GM23338 (cell line): ENCODE measurements around the gene CDYL. TPM values are rescaled to one million over a fixed set of nuclear protein-coding genes. Genes with fewer than 3 reads are reported as not detected.
A peak's percentile ranks its signal among the peaks of the same experiment; 100 is the strongest.

ENCODE experiments used
- ATAC-seq: fragments of 200-7000 bp; cut with Tn5 transposase; 3 replicates; pipeline ENCODE4 v1.9.1; 2020
- DNase-seq: peaks from one replicate; pipeline ENCODE4 v3.0.0-alpha.2; 2015; ENCODE audit warnings: low spot score
- H2AFZ ChIP-seq: fragments of 200-600 bp; sonication (generic); 2 replicates; pipeline ENCODE4 v1.8.0; 2016; ENCODE audit warnings: antibody characterized with exemption, mild to moderate bottlenecking, moderate library complexity
- H3F3A ChIP-seq: fragments of 200-600 bp; sonication (generic); replicated peaks from 2 replicates; pipeline ENCODE4 v1.8.0; 2017; ENCODE audit warnings: antibody characterized with exemption, mixed run types, low read depth
- H3K27ac ChIP-seq: fragments of 200-600 bp; sonication (generic); 2 replicates; pipeline ENCODE4 v1.6.1; 2016; ENCODE audit warnings: low read depth
- H3K27me3 ChIP-seq: fragments of 200-600 bp; sonication (generic); 2 replicates; pipeline ENCODE4 v1.8.0; 2016; ENCODE audit warnings: mild to moderate bottlenecking, mixed run types, moderate library complexity; ENCODE audit not compliant: insufficient read depth
- H3K36me3 ChIP-seq: fragments of 200-600 bp; sonication (generic); 2 replicates; pipeline ENCODE4 v1.8.0; 2016; ENCODE audit warnings: mild to moderate bottlenecking; ENCODE audit not compliant: insufficient read depth
- H3K4me1 ChIP-seq: fragments of 200-600 bp; sonication (generic); 2 replicates; pipeline ENCODE4 v1.8.0; 2016; ENCODE audit warnings: mild to moderate bottlenecking, moderate library complexity; ENCODE audit not compliant: insufficient read depth
- H3K4me2 ChIP-seq: fragments of 200-600 bp; sonication (generic); 2 replicates; pipeline ENCODE4 v1.7.1; 2017; ENCODE audit warnings: mixed run types
- H3K4me3 ChIP-seq: fragments of 200-600 bp; sonication (generic); 2 replicates; pipeline ENCODE4 v1.6.1; 2016; ENCODE audit warnings: mixed run types
- H3K79me2 ChIP-seq: fragments of 200-600 bp; sonication (generic); replicated peaks from 2 replicates; pipeline ENCODE4 v1.8.0; 2017; ENCODE audit warnings: mild to moderate bottlenecking; ENCODE audit not compliant: insufficient read depth
- H3K9me2 ChIP-seq: fragments of 200-600 bp; sonication (generic); 2 replicates; pipeline ENCODE4 v1.8.0; 2017; ENCODE audit not compliant: insufficient read depth
- H4K20me1 ChIP-seq: fragments of 200-600 bp; sonication (generic); replicated peaks from 2 replicates; pipeline ENCODE4 v1.8.0; 2017; ENCODE audit warnings: mild to moderate bottlenecking; ENCODE audit not compliant: insufficient read depth
- H3K27ac Mint-ChIP-seq: 2 replicates; pipeline ENCODE4 v1.8.0; 2020; ENCODE audit warnings: inconsistent platforms, mild to moderate bottlenecking, moderate library complexity, mixed read lengths
- H3K27me3 Mint-ChIP-seq: 3 replicates; pipeline ENCODE4 v1.8.0; 2022; ENCODE audit warnings: low read depth, mild to moderate bottlenecking, moderate library complexity, mixed read lengths, inconsistent platforms; ENCODE audit not compliant: insufficient read depth, poor library complexity
- H3K36me3 Mint-ChIP-seq: 3 replicates; pipeline ENCODE4 v1.8.0; 2021; ENCODE audit warnings: low read depth, mild to moderate bottlenecking, inconsistent platforms, moderate library complexity, mixed read lengths
- H3K4me1 Mint-ChIP-seq: 3 replicates; pipeline ENCODE4 v1.8.0; 2020; ENCODE audit warnings: mild to moderate bottlenecking, inconsistent platforms, mixed read lengths
- H3K4me3 Mint-ChIP-seq: 3 replicates; pipeline ENCODE4 v1.8.0; 2021; ENCODE audit warnings: moderate library complexity, mild to moderate bottlenecking, inconsistent platforms, mixed read lengths
- H3K9me3 Mint-ChIP-seq: 3 replicates; pipeline ENCODE4 v1.8.0; 2020; ENCODE audit warnings: moderate library complexity, mild to moderate bottlenecking, inconsistent platforms, mixed read lengths
- CREB1 ChIP-seq: fragments of 250-450 bp; sonication (Bioruptor Pico); IDR thresholded peaks from 2 replicates; pipeline ENCODE4 v1.5.0; 2020; ENCODE audit warnings: low read depth, mild to moderate bottlenecking, moderate library complexity
- EZH2 ChIP-seq: fragments of 200-600 bp; sonication (generic); IDR thresholded peaks from one replicate; pipeline ENCODE4 v1.8.0; 2017; ENCODE audit warnings: antibody characterized with exemption, mild to moderate bottlenecking, low read depth; ENCODE audit not compliant: unreplicated experiment
- JUNB ChIP-seq: IDR thresholded peaks from one replicate; pipeline ENCODE4 v1.6.1; 2016; ENCODE audit warnings: antibody characterized with exemption; ENCODE audit not compliant: unreplicated experiment
- NANOG ChIP-seq: IDR thresholded peaks from 2 replicates; pipeline ENCODE4 v1.6.1; 2016; ENCODE audit warnings: antibody characterized with exemption, borderline replicate concordance
- POLR2AphosphoS5 ChIP-seq: IDR thresholded peaks from 2 replicates; pipeline ENCODE4 v1.6.1; 2016; ENCODE audit warnings: antibody characterized with exemption, low read depth
- STAT1 ChIP-seq: IDR thresholded peaks from one replicate; pipeline ENCODE4 v1.6.1; 2016; ENCODE audit warnings: antibody characterized with exemption; ENCODE audit not compliant: unreplicated experiment
- ZNF114 ChIP-seq: fragments of 250-450 bp; sonication (Bioruptor Pico); IDR thresholded peaks from 2 replicates; pipeline ENCODE4 v1.5.0; 2020; ENCODE audit warnings: mild to moderate bottlenecking, moderate library complexity
- polyA plus RNA-seq: library from polyadenylated mRNA; unstranded; fragments of >200 nt; fragmentation: Nextera tagmentation; extraction: Ambion mirVana; gene quantifications from 2 replicates; pipeline ENCODE4 v1.2.1, GENCODE V29; 2016
- total RNA-seq: library from RNA; depleted of rRNA; stranded (reverse); fragments of >200 nt; shearing (Covaris generic); gene quantifications from 2 replicates; pipeline ENCODE4 v1.2.3, GENCODE V29; 2014
- TF ChIP-seq, protein P1 (sequence below), 2 experiments: fragments of 200-600 bp in 1 of 2; sonication (generic) in 1 of 2; conservative IDR thresholded peaks; 2 replicates each; pipeline versions ENCODE4 v1.5.1 to v1.6.1; 2016 to 2017; ENCODE audit warnings: antibody characterized with exemption in 2 of 2, low read depth in 2 of 2, mild to moderate bottlenecking in 2 of 2, moderate library complexity in 1 of 2
- TF ChIP-seq, protein P2 (sequence below): fragments of 250-450 bp; sonication (Bioruptor Pico); IDR thresholded peaks from 2 replicates; pipeline ENCODE4 v1.5.0; 2020; ENCODE audit warnings: mild to moderate bottlenecking, moderate library complexity
- TF ChIP-seq, protein P3 (sequence below): IDR thresholded peaks from one replicate; pipeline ENCODE4 v1.6.1; 2018; ENCODE audit warnings: antibody characterized with exemption; ENCODE audit not compliant: unreplicated experiment

CDYL gene
- total and polyA plus RNA-seq, 2 experiments from 2014 or later = 67.2 to 128 TPM

DNA sequence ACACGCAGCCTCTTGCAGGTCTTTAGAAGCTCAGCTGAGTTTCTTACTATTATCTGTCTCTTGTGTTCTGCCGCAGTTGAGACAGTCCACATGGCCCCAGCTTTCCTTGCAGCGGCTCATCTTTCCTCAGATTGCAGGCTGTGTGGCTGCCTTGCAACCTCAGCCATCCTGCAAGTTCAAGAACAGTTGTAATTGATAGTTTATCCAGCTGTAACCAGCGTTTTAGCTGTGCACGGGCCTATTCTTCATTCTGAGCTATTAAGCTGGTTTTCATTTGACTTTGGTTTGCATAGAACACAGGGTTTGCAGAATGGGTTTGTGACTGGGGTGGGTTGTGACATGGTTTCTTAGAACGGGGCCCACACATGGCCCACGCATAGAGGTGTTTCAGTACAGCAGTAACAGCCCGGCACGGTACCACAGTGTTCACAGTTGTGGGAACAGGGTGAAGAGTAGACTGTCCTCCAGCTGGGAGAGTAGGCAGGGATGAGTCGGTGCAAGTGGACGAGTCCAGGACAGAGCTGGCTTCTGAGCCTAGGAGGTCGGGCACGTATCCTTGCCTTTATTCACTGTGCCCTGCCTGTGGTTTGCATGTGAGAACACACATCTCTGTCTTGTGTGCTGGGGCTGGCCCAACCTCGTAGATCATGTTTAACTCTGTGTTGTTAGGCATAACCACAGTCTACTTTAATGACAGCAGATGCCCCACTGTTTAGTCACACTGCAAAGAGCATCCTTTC is 138.4 kb downstream of the CDYL start:
- no peaks in the 10 kb centered on the region for H3K36me3 ChIP-seq
- peak overlapping the region; percentile 86; the same call in 1 of the 2 replicates for H3K27ac Mint-ChIP-seq
- H3K27me3 ChIP-seq = no peaks in the 10 kb centered on the region
- H3F3A ChIP-seq = no peaks in the 10 kb centered on the region
- H4K20me1 ChIP-seq = peaks cover 73% of the 10 kb centered on the region
- H3K4me3 ChIP-seq = no peak overlapping the region
- peaks cover 5% of the 10 kb centered on the region; the same call in 2 of the 3 replicates for H3K36me3 Mint-ChIP-seq
- H3K9me2 ChIP-seq = no peaks in the 10 kb centered on the region
- no peak overlapping the region for H3K27ac ChIP-seq
- TF ChIP-seq, protein P1, sequence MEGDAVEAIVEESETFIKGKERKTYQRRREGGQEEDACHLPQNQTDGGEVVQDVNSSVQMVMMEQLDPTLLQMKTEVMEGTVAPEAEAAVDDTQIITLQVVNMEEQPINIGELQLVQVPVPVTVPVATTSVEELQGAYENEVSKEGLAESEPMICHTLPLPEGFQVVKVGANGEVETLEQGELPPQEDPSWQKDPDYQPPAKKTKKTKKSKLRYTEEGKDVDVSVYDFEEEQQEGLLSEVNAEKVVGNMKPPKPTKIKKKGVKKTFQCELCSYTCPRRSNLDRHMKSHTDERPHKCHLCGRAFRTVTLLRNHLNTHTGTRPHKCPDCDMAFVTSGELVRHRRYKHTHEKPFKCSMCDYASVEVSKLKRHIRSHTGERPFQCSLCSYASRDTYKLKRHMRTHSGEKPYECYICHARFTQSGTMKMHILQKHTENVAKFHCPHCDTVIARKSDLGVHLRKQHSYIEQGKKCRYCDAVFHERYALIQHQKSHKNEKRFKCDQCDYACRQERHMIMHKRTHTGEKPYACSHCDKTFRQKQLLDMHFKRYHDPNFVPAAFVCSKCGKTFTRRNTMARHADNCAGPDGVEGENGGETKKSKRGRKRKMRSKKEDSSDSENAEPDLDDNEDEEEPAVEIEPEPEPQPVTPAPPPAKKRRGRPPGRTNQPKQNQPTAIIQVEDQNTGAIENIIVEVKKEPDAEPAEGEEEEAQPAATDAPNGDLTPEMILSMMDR (conservative IDR thresholded peaks at IDR 0.05; ENCODE audit: low read depth in 2 of 2) = no peak
- TF ChIP-seq STAT1 = no peak
- TF ChIP-seq, protein P2, sequence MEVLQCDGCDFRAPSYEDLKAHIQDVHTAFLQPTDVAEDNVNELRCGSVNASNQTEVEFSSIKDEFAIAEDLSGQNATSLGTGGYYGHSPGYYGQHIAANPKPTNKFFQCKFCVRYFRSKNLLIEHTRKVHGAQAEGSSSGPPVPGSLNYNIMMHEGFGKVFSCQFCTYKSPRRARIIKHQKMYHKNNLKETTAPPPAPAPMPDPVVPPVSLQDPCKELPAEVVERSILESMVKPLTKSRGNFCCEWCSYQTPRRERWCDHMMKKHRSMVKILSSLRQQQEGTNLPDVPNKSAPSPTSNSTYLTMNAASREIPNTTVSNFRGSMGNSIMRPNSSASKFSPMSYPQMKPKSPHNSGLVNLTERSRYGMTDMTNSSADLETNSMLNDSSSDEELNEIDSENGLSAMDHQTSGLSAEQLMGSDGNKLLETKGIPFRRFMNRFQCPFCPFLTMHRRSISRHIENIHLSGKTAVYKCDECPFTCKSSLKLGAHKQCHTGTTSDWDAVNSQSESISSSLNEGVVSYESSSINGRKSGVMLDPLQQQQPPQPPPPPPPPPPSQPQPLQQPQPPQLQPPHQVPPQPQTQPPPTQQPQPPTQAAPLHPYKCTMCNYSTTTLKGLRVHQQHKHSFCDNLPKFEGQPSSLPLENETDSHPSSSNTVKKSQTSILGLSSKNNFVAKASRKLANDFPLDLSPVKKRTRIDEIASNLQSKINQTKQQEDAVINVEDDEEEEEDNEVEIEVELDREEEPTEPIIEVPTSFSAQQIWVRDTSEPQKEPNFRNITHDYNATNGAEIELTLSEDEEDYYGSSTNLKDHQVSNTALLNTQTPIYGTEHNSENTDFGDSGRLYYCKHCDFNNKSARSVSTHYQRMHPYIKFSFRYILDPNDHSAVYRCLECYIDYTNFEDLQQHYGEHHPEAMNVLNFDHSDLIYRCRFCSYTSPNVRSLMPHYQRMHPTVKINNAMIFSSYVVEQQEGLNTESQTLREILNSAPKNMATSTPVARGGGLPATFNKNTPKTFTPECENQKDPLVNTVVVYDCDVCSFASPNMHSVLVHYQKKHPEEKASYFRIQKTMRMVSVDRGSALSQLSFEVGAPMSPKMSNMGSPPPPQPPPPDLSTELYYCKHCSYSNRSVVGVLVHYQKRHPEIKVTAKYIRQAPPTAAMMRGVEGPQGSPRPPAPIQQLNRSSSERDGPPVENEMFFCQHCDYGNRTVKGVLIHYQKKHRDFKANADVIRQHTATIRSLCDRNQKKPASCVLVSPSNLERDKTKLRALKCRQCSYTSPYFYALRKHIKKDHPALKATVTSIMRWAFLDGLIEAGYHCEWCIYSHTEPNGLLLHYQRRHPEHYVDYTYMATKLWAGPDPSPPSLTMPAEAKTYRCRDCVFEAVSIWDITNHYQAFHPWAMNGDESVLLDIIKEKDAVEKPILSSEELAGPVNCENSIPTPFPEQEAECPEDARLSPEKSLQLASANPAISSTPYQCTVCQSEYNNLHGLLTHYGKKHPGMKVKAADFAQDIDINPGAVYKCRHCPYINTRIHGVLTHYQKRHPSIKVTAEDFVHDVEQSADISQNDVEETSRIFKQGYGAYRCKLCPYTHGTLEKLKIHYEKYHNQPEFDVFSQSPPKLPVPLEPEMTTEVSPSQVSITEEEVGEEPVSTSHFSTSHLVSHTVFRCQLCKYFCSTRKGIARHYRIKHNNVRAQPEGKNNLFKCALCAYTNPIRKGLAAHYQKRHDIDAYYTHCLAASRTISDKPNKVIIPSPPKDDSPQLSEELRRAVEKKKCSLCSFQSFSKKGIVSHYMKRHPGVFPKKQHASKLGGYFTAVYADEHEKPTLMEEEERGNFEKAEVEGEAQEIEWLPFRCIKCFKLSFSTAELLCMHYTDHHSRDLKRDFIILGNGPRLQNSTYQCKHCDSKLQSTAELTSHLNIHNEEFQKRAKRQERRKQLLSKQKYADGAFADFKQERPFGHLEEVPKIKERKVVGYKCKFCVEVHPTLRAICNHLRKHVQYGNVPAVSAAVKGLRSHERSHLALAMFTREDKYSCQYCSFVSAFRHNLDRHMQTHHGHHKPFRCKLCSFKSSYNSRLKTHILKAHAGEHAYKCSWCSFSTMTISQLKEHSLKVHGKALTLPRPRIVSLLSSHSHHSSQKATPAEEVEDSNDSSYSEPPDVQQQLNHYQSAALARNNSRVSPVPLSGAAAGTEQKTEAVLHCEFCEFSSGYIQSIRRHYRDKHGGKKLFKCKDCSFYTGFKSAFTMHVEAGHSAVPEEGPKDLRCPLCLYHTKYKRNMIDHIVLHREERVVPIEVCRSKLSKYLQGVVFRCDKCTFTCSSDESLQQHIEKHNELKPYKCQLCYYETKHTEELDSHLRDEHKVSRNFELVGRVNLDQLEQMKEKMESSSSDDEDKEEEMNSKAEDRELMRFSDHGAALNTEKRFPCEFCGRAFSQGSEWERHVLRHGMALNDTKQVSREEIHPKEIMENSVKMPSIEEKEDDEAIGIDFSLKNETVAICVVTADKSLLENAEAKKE = no peak
- TF ChIP-seq JUNB = no peak
- TF ChIP-seq, protein P3, sequence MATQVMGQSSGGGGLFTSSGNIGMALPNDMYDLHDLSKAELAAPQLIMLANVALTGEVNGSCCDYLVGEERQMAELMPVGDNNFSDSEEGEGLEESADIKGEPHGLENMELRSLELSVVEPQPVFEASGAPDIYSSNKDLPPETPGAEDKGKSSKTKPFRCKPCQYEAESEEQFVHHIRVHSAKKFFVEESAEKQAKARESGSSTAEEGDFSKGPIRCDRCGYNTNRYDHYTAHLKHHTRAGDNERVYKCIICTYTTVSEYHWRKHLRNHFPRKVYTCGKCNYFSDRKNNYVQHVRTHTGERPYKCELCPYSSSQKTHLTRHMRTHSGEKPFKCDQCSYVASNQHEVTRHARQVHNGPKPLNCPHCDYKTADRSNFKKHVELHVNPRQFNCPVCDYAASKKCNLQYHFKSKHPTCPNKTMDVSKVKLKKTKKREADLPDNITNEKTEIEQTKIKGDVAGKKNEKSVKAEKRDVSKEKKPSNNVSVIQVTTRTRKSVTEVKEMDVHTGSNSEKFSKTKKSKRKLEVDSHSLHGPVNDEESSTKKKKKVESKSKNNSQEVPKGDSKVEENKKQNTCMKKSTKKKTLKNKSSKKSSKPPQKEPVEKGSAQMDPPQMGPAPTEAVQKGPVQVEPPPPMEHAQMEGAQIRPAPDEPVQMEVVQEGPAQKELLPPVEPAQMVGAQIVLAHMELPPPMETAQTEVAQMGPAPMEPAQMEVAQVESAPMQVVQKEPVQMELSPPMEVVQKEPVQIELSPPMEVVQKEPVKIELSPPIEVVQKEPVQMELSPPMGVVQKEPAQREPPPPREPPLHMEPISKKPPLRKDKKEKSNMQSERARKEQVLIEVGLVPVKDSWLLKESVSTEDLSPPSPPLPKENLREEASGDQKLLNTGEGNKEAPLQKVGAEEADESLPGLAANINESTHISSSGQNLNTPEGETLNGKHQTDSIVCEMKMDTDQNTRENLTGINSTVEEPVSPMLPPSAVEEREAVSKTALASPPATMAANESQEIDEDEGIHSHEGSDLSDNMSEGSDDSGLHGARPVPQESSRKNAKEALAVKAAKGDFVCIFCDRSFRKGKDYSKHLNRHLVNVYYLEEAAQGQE = no peak
- TF ChIP-seq CREB1 (CRISPR knock-in tag) = no peak
- no peak for TF ChIP-seq ZNF114 (CRISPR knock-in tag)
- no peak for TF ChIP-seq EZH2
- TF ChIP-seq NANOG = no peak
- no peak for TF ChIP-seq POLR2AphosphoS5
- H2AFZ ChIP-seq = no peak overlapping the region
- H3K4me1 ChIP-seq = peaks cover 53% of the 10 kb centered on the region
- H3K9me3 Mint-ChIP-seq = no peaks in the 10 kb centered on the region
- peaks cover 100% of the 10 kb centered on the region for H3K79me2 ChIP-seq
- H3K27me3 Mint-ChIP-seq = peaks cover 2% of the 10 kb centered on the region
- peaks cover 73% of the 10 kb centered on the region for H3K4me1 Mint-ChIP-seq
- DNase-seq = no peak
- no peak overlapping the region for H3K4me3 Mint-ChIP-seq
- H3K4me2 ChIP-seq = 0 out of 2 replicates have a peak overlapping the region, but pooled peaks have one; percentile 41
- no peak; the same call in 2 of the 3 replicates for ATAC-seq
